Measurements from ENCODE around the gene RNF168.

DNA sequence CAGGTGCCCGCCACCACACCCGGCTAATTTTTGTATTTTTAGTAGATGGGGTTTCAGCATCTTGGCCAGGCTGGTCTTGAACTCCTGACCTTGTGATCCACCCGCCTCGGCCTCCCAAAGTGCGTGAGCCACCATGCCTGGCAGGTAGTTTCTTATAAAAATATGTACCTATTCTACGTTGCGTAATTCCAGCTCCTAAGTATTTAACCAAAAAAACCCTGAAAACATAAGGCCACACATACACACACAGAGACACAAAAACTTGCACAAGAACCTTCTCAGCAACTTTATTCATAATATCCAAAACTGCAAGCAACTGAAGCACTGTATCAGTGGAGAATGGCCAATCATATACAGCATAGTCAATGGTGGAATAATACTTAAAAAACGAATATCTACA lies 5.3 kb downstream of the RNF168 start:
- TF ChIP-seq POLR2AphosphoS5 (IDR thresholded peaks at IDR 0.05; ENCODE audit: low read depth, low read length) (no peak), POLR2A (IDR thresholded peaks at IDR 0.05; ENCODE audit: low read depth, low read length) (no peak), SPI1 (IDR thresholded peaks at IDR 0.05; ENCODE audit: low read depth, low read length) (no peak)
